ENCODE results near the gene SH2D2A.

SH2D2A gene

GRCh38 chr1:156816561-156817328, at the start of gene SH2D2A:
Gene SH2D2A (minus strand): TSS chr1:156816848. CDS start chr1:156816708, 140 bp downstream.
- H3K4me3 ChIP-seq, result peak within 1 kb of the TSS; percentile 5 to 27 (median 22)
- peak within 1 kb of the TSS in 20 of 21 experiments; percentile 10 to 95 (median 76) for H3K27ac ChIP-seq

GRCh38 chr1:156865865-156866248, 49.2 kb upstream of the SH2D2A start:
- no peak overlapping the region for H3K27ac ChIP-seq
- no peak overlapping the region for H3K4me3 ChIP-seq

- Histone ChIP-seq H3K27ac (no peak overlapping the region), H3K4me3 (no peak overlapping the region)
These were observed 48.6 kb upstream of the SH2D2A start for GRCh38 chr1:156865258-156865657.

GRCh38 chr1:156864796-156865195, 48.1 kb upstream of the SH2D2A start:
- Histone ChIP-seq H3K4me3 (no peak overlapping the region), H3K27ac (no peak overlapping the region)

- Histone ChIP-seq H3K27ac (no peak overlapping the region), H3K4me3 (no peak overlapping the region)
These were observed 47.0 kb upstream of the SH2D2A start for GRCh38 chr1:156863631-156864030.

- Histone ChIP-seq H3K27ac (no peak overlapping the region), H3K4me3 (no peak overlapping the region)
These were observed 46.5 kb upstream of the SH2D2A start for GRCh38 chr1:156862997-156863599.

- Histone ChIP-seq H3K27ac (no peak overlapping the region), H3K4me3 (no peak overlapping the region)
These were observed 45.9 kb upstream of the SH2D2A start for GRCh38 chr1:156862584-156862983.

GRCh38 chr1:156860628-156861423, 44.2 kb upstream of the SH2D2A start, which contains the start of gene NTRK1:
Gene NTRK1 (plus strand): TSS chr1:156860865. CDS start chr1:156860935, 70 bp downstream.
- Histone ChIP-seq H3K4me3 (peak within 1 kb of the TSS; percentile 3 to 33 (median 23)), H3K27ac (no peak within 1 kb of the TSS)

- Histone ChIP-seq H3K27ac (no peak overlapping the region), H3K4me3 (peak overlapping the region; percentile 3 to 33 (median 23))
These were observed 43.5 kb upstream of the SH2D2A start for GRCh38 chr1:156860113-156860627.

- peak overlapping the region; percentile 3 to 33 (median 23) for H3K4me3 ChIP-seq
- no peak overlapping the region for H3K27ac ChIP-seq
These were observed 43.0 kb upstream of the SH2D2A start for GRCh38 chr1:156859523-156860112.

GRCh38 chr1:156858959-156859522, 42.4 kb upstream of the SH2D2A start, which contains the start of gene INSRR:
Gene INSRR (minus strand): TSS chr1:156859117. CDS start chr1:156858621, 496 bp downstream.
- H3K27ac ChIP-seq, result no peak within 1 kb of the TSS
- peak within 1 kb of the TSS; percentile 3 to 33 (median 23) for H3K4me3 ChIP-seq

- H3K4me3 ChIP-seq, result peak overlapping the region in 3 of 7 experiments; percentile 5 to 33 (median 13)
- H3K27ac ChIP-seq, result no peak overlapping the region
These were observed 41.9 kb upstream of the SH2D2A start for GRCh38 chr1:156858555-156858956.

GRCh38 chr1:156857532-156857931, 40.9 kb upstream of the SH2D2A start:
- no peak overlapping the region for H3K4me3 ChIP-seq
- no peak overlapping the region for H3K27ac ChIP-seq

- Histone ChIP-seq H3K4me3 (no peak overlapping the region), H3K27ac (no peak overlapping the region)
These were observed 39.7 kb upstream of the SH2D2A start for GRCh38 chr1:156856282-156856785.

- Histone ChIP-seq H3K4me3 (no peak overlapping the region), H3K27ac (no peak overlapping the region)
These were observed 38.0 kb upstream of the SH2D2A start for GRCh38 chr1:156854634-156855033.

- no peak overlapping the region for H3K4me3 ChIP-seq
- no peak overlapping the region for H3K27ac ChIP-seq
These were observed 37.1 kb upstream of the SH2D2A start for GRCh38 chr1:156853761-156854160.

GRCh38 chr1:156852418-156852874, 35.8 kb upstream of the SH2D2A start:
- Histone ChIP-seq H3K4me3 (no peak overlapping the region), H3K27ac (no peak overlapping the region)

- Histone ChIP-seq H3K27ac (no peak overlapping the region), H3K4me3 (no peak overlapping the region)
These were observed 35.2 kb upstream of the SH2D2A start for GRCh38 chr1:156851779-156852417.

GRCh38 chr1:156849151-156849496, 32.5 kb upstream of the SH2D2A start:
- no peak overlapping the region for H3K4me3 ChIP-seq
- H3K27ac ChIP-seq, result no peak overlapping the region

All from skin epidermis (tissue), 12 donors.